ENCODE results near the gene LCLAT1. TPM values are rescaled to one million over a fixed set of nuclear protein-coding genes. Genes with fewer than 3 reads are reported as not detected.
"Not testable (repeated sequence)": the region's sequence is repeated elsewhere in the genome, so short reads cannot be mapped to it uniquely, and the experiment has no call there.

LCLAT1 gene
- total RNA-seq, 1 donor from 2014 or later: 39.9 TPM

- no peak for DNase-seq (ENCODE audit: low spot score)
- intact Hi-C loops (cut with DNase I): loop anchor here (5.0 kb wide), 1 partner anchor 334 kb away; the partner anchor contains the start of gene LBH
Observed at GRCh38 chr2:30565851-30566358, 118.9 kb downstream of the LCLAT1 start.

- no peak for DNase-seq (ENCODE audit: low spot score)
- intact Hi-C loops (cut with DNase I): loop anchor here (5.0 kb wide), 1 partner anchor 334 kb away; the partner anchor contains the start of gene LBH
Observed at GRCh38 chr2:30566631-30567030, 119.6 kb downstream of the LCLAT1 start.

DNA sequence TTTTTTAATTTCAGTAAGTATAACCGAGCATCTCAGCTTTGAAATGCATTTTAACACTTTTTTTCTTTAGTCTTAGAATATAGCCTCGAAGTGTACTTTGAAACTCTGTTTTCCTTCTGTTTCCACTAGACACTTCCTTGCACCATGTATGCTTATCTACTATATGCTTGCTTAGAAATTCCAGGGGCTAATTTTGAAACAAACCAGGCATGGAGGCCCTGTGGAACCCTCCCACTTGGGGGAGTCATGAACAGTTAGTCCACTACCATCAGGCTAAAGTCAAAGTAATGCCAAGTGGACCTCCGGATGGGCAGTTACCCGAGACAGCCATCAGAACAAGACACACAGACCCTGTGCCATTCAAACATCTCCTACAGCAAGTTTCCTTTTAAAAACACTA lies 120.3 kb downstream of the LCLAT1 start:
- intact Hi-C loops (cut with DNase I): loop anchor here (5.0 kb wide), 1 partner anchor 335 kb away; the partner anchor contains the start of gene LBH
- DNase-seq (ENCODE audit: low spot score): no peak

GRCh38 chr2:30569946-30570345 lies 122.9 kb downstream of the LCLAT1 start:
- intact Hi-C loops (cut with DNase I): loop anchor here (5.0 kb wide), 1 partner anchor 338 kb away; the partner anchor contains the start of gene LBH
- no peak for DNase-seq (ENCODE audit: low spot score)

GRCh38 chr2:30577151-30577550 lies 130.1 kb downstream of the LCLAT1 start:
- DNase-seq (ENCODE audit: low spot score): no peak
- intact Hi-C loops (cut with DNase I): no loop called here

DNA sequence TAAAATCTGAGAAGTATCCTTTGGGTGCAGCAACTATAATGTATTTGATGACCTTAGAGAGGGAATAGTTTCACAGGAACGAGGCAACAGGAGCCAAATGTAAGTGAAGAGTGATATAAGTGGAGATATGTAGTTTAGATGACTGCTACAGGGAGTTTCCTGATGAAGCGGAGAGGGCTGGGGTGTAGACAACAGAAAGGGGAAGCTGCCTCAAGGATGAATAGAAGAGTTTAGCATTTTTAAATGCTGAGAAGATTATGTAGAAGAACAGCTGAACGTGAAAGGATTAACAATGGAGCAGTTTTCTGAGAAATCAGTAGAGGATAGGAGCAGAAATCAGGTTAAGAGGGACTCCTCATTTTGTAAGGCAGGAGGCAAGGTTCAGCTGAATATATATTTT lies 133.3 kb downstream of the LCLAT1 start:
- intact Hi-C loops (cut with DNase I): loop anchor here (5.0 to 10.0 kb wide), 2 partner anchors 166 to 233 kb away; no protein-coding TSS in a partner anchor
- no peak for DNase-seq (ENCODE audit: low spot score)

- intact Hi-C loops (cut with DNase I): loop anchor here (5.0 to 10.0 kb wide), 2 partner anchors 168 to 235 kb away; no protein-coding TSS in a partner anchor
- no peak for DNase-seq (ENCODE audit: low spot score)
Observed at GRCh38 chr2:30582521-30582920, 135.5 kb downstream of the LCLAT1 start.

DNA sequence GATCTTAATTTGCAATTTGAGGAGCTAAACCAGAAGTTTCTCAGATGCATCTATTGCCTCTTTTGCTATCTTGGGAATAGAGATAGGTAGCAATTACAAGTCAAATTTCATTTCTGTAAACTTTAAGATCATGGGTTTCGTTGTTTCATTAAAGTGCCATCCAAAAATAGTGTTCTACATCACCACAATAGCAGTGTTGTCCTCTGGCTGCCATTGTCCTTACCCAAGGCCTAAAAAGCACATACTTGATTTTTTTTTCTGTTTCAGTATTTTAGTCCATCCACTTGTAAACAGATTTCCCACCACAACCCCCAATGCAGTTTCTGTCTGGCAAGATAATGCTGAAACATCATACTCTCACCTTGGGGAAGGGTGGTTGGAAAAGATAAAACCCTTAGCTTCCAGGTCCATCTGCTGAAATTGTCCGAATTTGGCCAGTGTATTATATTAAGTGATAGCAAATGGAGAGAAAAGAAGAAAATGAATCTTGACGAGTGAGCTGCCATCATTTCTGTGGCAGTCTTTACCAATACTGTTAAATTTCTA lies 136.2 kb downstream of the LCLAT1 start:
- DNase-seq (ENCODE audit: low spot score): no peak
- intact Hi-C loops (cut with DNase I): loop anchor here (5.0 to 10.0 kb wide), 2 partner anchors 168 to 236 kb away; no protein-coding TSS in a partner anchor

DNA sequence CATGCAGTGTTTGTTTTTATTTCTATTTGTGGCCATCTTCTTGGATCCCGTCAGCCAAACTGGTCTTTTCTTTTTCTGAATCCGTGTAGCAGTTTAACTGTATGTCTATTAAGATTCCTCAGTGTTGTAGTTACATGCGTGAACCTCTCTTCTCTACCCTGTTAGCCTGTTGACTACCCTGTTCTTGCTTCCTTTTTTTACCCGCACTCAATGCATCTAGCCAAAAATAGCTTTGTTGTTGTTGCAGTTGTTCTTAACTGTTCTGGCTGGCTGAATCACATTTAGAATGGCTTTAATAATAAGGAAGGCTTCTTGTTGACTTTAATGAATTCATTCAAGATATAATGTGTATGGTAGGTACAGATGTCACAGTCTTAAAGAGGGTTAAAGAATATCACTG lies 137.1 kb downstream of the LCLAT1 start:
- DNase-seq (ENCODE audit: low spot score): no peak
- intact Hi-C loops (cut with DNase I): loop anchor here (5.0 to 10.0 kb wide), 2 partner anchors 169 to 237 kb away; no protein-coding TSS in a partner anchor

- no peak for DNase-seq (ENCODE audit: low spot score)
- intact Hi-C loops (cut with DNase I): loop anchor here (5.0 to 10.0 kb wide), 3 partner anchors 98 to 382 kb away; no protein-coding TSS in a partner anchor
Observed at GRCh38 chr2:30588994-30589393, 141.9 kb downstream of the LCLAT1 start.

DNA sequence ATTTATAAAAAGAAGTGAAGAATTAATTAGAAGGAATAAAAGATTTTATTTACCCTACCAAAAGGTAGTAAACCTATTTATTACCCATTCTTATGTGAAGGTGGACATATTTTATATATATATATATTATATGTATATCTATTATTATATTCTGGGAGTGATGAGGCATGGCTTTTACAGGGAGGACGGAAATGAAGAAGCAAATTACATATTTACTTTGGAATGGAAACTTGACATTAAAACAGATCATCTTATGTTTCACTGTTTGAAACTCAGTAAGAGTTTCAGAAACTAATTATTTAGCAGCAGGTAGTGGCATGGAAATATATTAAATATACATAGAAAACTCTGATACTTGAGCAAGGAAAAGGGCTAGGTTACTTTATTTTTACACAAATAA lies 143.4 kb downstream of the LCLAT1 start:
- no peak for DNase-seq (ENCODE audit: low spot score)
- intact Hi-C loops (cut with DNase I): no loop called here

DNA sequence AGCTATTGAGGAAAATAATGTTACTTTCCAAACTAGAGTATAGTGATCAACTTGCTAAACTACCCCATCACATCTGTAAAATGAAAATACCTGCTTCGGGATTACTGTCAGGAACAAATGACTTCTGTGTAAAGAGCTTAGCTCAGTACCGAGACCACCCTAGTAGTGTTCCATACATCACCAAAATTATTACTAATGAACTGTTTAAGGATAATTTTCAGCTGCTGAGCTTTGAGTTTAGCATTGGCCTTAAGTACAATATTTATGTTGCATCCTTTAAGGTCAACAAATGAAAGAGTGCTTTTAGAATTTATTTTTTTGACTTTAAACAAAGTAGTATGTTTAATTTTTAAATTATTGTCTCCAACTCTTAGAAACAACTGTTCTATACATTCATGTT lies 144.1 kb downstream of the LCLAT1 start:
- intact Hi-C loops (cut with DNase I): no loop called here
- DNase-seq (ENCODE audit: low spot score): no peak

GRCh38 chr2:30601375-30601774 lies 154.3 kb downstream of the LCLAT1 start:
- no peak for DNase-seq (ENCODE audit: low spot score)
- intact Hi-C loops (cut with DNase I): no loop called here

DNA sequence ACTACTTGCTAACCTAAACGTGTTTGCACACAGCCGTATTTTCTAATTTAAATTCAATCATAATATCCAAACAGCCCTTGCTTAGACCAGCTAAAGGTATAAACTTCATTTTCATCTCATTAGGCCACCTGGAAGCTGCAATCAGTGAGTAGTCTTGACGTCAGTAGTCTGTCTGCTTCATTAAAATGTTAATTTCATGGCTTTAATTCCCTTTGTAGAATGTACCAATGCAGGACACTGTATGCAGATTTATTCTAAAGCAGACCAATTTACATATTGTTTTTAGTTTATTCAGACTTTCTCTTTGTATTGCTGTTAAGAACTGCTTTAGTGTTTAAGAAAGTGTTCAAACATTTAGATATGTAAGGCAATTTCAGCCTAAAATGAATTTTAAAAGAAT lies 158.2 kb downstream of the LCLAT1 start:
- intact Hi-C loops (cut with DNase I): no loop called here
- DNase-seq (ENCODE audit: low spot score): no peak

DNA sequence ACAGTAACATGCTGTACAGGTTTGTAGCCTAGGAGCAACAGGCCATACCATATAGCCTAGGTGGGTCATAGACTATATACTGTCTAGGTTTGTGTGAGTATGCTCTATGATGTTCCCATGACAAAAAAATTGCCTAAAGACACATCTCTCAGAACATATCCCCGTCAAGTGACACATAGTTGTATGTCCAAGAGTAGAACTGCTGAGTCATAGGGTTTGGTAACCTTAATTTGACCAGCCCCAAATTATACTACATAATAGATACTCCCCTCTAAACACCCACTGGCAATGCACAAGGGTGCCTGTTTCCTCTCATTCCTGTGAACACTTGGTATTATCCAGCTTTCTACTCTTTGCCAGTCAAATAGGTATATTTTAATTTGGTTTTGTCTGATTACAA lies 161.6 kb downstream of the LCLAT1 start:
- intact Hi-C loops (cut with DNase I): no loop called here
- DNase-seq (ENCODE audit: low spot score): no peak

DNA sequence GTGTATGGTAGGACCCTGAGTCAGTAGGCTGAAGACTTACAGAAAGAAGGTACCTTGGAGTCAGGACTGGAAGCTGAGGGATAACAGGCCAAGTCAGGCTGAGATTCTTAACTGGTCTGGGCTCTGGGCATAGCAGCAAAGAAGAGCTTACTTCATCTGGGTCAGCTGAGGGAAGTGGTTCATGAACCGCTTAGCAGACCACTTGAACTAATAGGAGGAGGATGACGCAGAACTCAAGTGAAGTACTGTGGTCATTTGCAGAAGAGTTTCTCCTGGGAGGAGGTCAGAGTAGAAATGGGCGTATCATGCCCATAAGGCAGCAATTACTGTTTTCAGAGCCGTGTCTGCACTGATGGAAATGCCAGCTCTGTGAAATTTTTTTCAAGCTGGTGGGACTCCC lies 164.5 kb downstream of the LCLAT1 start:
- no peak for DNase-seq (ENCODE audit: low spot score)
- intact Hi-C loops (cut with DNase I): no loop called here

DNA sequence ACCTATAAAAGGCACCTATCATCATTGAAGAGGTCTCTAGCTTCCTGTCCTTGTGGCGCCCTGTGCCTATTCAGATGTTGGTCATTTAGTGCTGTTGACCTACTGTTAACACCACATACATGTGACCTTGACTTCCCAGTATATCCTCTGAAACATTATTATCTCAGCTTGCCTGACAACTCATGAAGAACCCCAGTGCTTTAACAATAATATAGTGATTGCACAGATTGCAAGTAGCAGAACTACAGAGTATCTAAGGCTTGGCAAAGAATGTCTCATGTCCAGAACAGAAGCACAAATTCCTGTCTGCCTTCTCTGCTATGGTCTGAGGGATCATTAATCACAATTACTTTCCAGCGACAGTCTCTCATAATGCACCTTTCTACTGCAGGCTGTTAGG lies 165.3 kb downstream of the LCLAT1 start:
- no peak for DNase-seq (ENCODE audit: low spot score)
- intact Hi-C loops (cut with DNase I): no loop called here

- intact Hi-C loops (cut with DNase I): no loop called here
- DNase-seq (ENCODE audit: low spot score): no peak
Observed at GRCh38 chr2:30613001-30613400, 166.0 kb downstream of the LCLAT1 start.

DNA sequence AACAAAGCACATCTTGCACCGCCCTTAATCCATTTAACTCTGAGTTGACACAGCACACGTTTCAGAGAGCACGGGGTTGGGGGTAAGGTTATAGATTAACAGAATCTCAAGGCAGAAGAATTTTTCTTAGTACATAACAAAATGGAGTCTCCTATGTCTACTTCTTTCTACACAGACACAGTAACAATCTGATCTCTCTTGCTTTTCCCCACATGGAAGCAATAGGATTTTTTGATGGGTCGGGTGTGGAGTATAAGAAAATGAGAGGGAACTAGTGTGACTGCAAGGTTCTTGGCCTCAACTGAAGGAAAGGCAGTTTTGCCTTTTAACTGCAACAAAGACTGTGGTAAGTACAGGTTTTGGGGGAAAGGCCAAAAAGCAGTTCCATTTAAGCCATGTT lies 167.2 kb downstream of the LCLAT1 start:
- DNase-seq (ENCODE audit: low spot score); intact Hi-C loops (cut with DNase I): not testable (repeated sequence)

GRCh38 chr2:30615926-30616325 lies 168.9 kb downstream of the LCLAT1 start:
- no peak for DNase-seq (ENCODE audit: low spot score)
- intact Hi-C loops (cut with DNase I): no loop called here

- no peak for DNase-seq (ENCODE audit: low spot score)
- intact Hi-C loops (cut with DNase I): no loop called here
Observed at GRCh38 chr2:30620102-30620501, 173.1 kb downstream of the LCLAT1 start.

Data from cardiac septum (tissue), 1 donor.